HepG2 (cell line): ENCODE measurements around the gene BST1. TPM values are rescaled to one million over a fixed set of nuclear protein-coding genes. Genes with fewer than 3 reads are reported as not detected.

Experiments used
- ATAC-seq: fragments of 200-7000 bp; cut with Tn5 transposase; 3 replicates; pipeline ENCODE4 v1.9.1; 2020; ENCODE audit warnings: mild to moderate bottlenecking, moderate library complexity
- BruUV-seq: library from RNA; stranded (reverse); fragments of 400-500 nt; replicated peaks from 2 replicates; lab custom pipeline; 2021; lab: Mats Ljungman, UMichigan
- CTCF ChIA-PET: fragments of 300-600 bp; formaldehyde crosslinking; extraction: SDS; loops from one replicate; lab custom pipeline; 2021; ENCODE audit warnings: low total read pairs, inconsistent platforms, low intra/inter-chr PET ratio; lab: Yijun Ruan, JAX
- POLR2A ChIA-PET: fragments of 350-600 bp; sonication (Branson Sonifier 250); formaldehyde crosslinking; loops from one replicate; lab custom pipeline; 2020; ENCODE audit warnings: antibody characterized with exemption, inconsistent platforms; lab: Yijun Ruan, JAX
- DNase-seq: peaks from one replicate; pipeline ENCODE4 v3.0.0-alpha.2; 2015; ENCODE audit warnings: low spot score
- FAIRE-seq: peaks from 3 replicates; lab custom pipeline; 2011; peaks lifted over from hg19 to GRCh38; lab: Jason Lieb, UNC
- H2AFZ ChIP-seq: one replicate; pipeline ENCODE4 v1.6.1; 2011; ENCODE audit warnings: low read length, inconsistent platforms
- H3K27ac ChIP-seq: fragments of 300-600 bp; 3 replicates; pipeline ENCODE4 v1.8.0; 2011; ENCODE audit warnings: mixed run types, mild to moderate bottlenecking, mixed read lengths, low read length, inconsistent platforms; ENCODE audit not compliant: insufficient read depth; ENCODE audit errors: extremely low read length
- H3K27me3 ChIP-seq, 2 experiments: fragments of 200-600 bp in 1 of 2; 2 replicates in 1 of 2; 3 replicates in 1 of 2; pipeline versions ENCODE4 v1.6.0 to v1.8.0; 2011; ENCODE audit warnings: low read length in 2 of 2, mild to moderate bottlenecking in 2 of 2, moderate library complexity in 2 of 2, inconsistent platforms in 1 of 2; ENCODE audit not compliant: insufficient read depth in 2 of 2, control insufficient read depth in 1 of 2
- H3K36me3 ChIP-seq, 2 experiments: fragments of 200-600 bp in 1 of 2; replicated peaks in 1 of 2; 2 replicates in 1 of 2; 3 replicates in 1 of 2; pipeline versions ENCODE4 v1.5.1 to v1.8.0; 2011; ENCODE audit warnings: low read length in 2 of 2, inconsistent platforms in 1 of 2; ENCODE audit not compliant: insufficient read depth in 2 of 2, control insufficient read depth in 1 of 2
- H3K4me1 ChIP-seq: 2 replicates; pipeline ENCODE4 v1.5.1; 2012; ENCODE audit warnings: low read length, inconsistent platforms; ENCODE audit not compliant: insufficient read depth
- H3K4me2 ChIP-seq: 2 replicates; pipeline ENCODE4 v1.6.0; 2011; ENCODE audit warnings: low read depth, low read length, inconsistent platforms
- H3K4me3 ChIP-seq, 3 experiments: fragments of 200-600 bp in 1 of 3; sonication (generic), shearing (Covaris generic) in 1 of 3; replicated peaks in 1 of 3; 2 replicates each; pipeline ENCODE4 v1.5.1; 2011 to 2016; ENCODE audit warnings: low read length in 3 of 3, inconsistent platforms in 2 of 3, low read depth in 2 of 3, mild to moderate bottlenecking in 2 of 3, control low read depth in 1 of 3, mixed read lengths in 1 of 3; ENCODE audit not compliant: insufficient read depth in 1 of 3
- H3K79me2 ChIP-seq: one replicate; pipeline ENCODE4 v1.6.1; 2011; ENCODE audit warnings: low read length, inconsistent platforms; ENCODE audit not compliant: insufficient read depth
- H3K9ac ChIP-seq: 2 replicates; pipeline ENCODE4 v1.6.0; 2011; ENCODE audit warnings: mild to moderate bottlenecking, low read depth, low read length, inconsistent platforms; ENCODE audit not compliant: insufficient read depth
- H3K9me3 ChIP-seq: 2 replicates; pipeline ENCODE4 v1.5.1; 2012; ENCODE audit warnings: mild to moderate bottlenecking, low read length
- H4K20me1 ChIP-seq: 2 replicates; pipeline ENCODE4 v1.6.0; 2011; ENCODE audit warnings: inconsistent platforms, mild to moderate bottlenecking, low read length, moderate library complexity; ENCODE audit not compliant: insufficient read depth
- DBP ChIP-seq: sonication (generic); formaldehyde crosslinking; IDR thresholded peaks from 2 replicates; pipeline ENCODE4 v1.4.0; 2020; ENCODE audit warnings: missing genetic modification reagents; ENCODE audit errors: not compliant biosample characterization
- HDAC1 ChIP-seq: sonication (generic); formaldehyde crosslinking; IDR thresholded peaks from 2 replicates; pipeline ENCODE4 v1.5.1; 2020; ENCODE audit warnings: mild to moderate bottlenecking, missing genetic modification reagents
- ISL2 ChIP-seq: sonication (generic); formaldehyde crosslinking; IDR thresholded peaks from 2 replicates; pipeline ENCODE4 v1.5.0; 2020; ENCODE audit warnings: missing genetic modification reagents
- KLF6 ChIP-seq: IDR thresholded peaks from 2 replicates; pipeline ENCODE4 v1.8.0; 2016; ENCODE audit warnings: missing biosample characterization, missing genetic modification reagents
- MED13 ChIP-seq: sonication (generic); formaldehyde crosslinking; IDR thresholded peaks from 2 replicates; pipeline ENCODE4 v1.5.0; 2020; ENCODE audit warnings: missing genetic modification reagents
- NONO ChIP-seq, 2 experiments: fragments of 450-650 bp in 1 of 2; sonication (generic) in 1 of 2; formaldehyde crosslinking in 1 of 2; IDR thresholded peaks in 1 of 2; conservative IDR thresholded peaks in 1 of 2; 2 replicates each; pipeline versions ENCODE4 v1.6.1 to v1.8.0; 2017 to 2022; ENCODE audit warnings: mild to moderate bottlenecking in 1 of 2, missing genetic modification reagents in 1 of 2, moderate library complexity in 1 of 2
- POGZ ChIP-seq: sonication (generic); formaldehyde crosslinking; IDR thresholded peaks from 2 replicates; pipeline ENCODE4 v1.4.0; 2020; ENCODE audit warnings: mild to moderate bottlenecking, missing genetic modification reagents
- RBFOX2 ChIP-seq: fragments of 200-400 bp; formaldehyde crosslinking; IDR thresholded peaks from 2 replicates; pipeline ENCODE4 v1.6.1; 2017; ENCODE audit warnings: low read depth, mild to moderate bottlenecking, low read length
- THYN1 ChIP-seq: sonication (generic); formaldehyde crosslinking; IDR thresholded peaks from 2 replicates; pipeline ENCODE4 v1.8.1; 2023; ENCODE audit warnings: low read depth, mild to moderate bottlenecking, moderate library complexity, missing genetic modification reagents, borderline replicate concordance
- ZNF17 ChIP-seq: sonication (generic); formaldehyde crosslinking; IDR thresholded peaks from 2 replicates; pipeline ENCODE4 v1.5.0; 2020; ENCODE audit warnings: mild to moderate bottlenecking, missing genetic modification reagents
- ZNF224 ChIP-seq: sonication (generic); formaldehyde crosslinking; IDR thresholded peaks from 2 replicates; pipeline ENCODE4 v1.5.0; 2020; ENCODE audit warnings: mild to moderate bottlenecking, missing genetic modification reagents
- ZNF691 ChIP-seq: sonication (generic); formaldehyde crosslinking; IDR thresholded peaks from 2 replicates; pipeline ENCODE4 v1.4.0; 2020; ENCODE audit warnings: missing genetic modification reagents, low read depth, mild to moderate bottlenecking, borderline replicate concordance
- WGBS: methylation state at CpG from one replicate; pipeline ENCODE4 v1.1.6; 2017; ENCODE audit warnings: low lambda C conversion rate; 5-methylcytosine and 5-hydroxymethylcytosine counted together
- in situ Hi-C: cut with HindIII; loops from 2 replicates; pipeline ENCODE4 v1.10.0; 2017; ENCODE audit warnings: low pct_unique_long_range_greater_than_20kb; ENCODE audit not compliant: extremely low pct_ligation_motif_present
- intact Hi-C: fragments of 100-400 bp; cut with micrococcal nuclease; formaldehyde crosslinking; loops from one replicate; pipeline ENCODE4 v1.10.0; 2022; ENCODE audit not compliant: unreplicated experiment
- polyA plus RNA-seq, 8 experiments: library from polyadenylated mRNA; depleted of rRNA in 3 of 8; stranded (reverse) in 7 of 8; unstranded in 1 of 8; fragments of >200 nt; fragmentation: Illumina TruSeq in 4 of 8; extraction: Trizol in 4 of 8; gene quantifications; 2 replicates each; pipeline versions ENCODE4 v1.2.1 to v1.2.3, GENCODE V29; 2011 to 2016; ENCODE audit warnings: low read depth in 4 of 8, missing spikeins in 1 of 8, mixed read lengths in 1 of 8; ENCODE audit not compliant: insufficient read depth in 1 of 8
- total RNA-seq, 5 experiments: library from RNA; depleted of rRNA; stranded (reverse); fragments of >200 nt; fragmentation: Illumina TruSeq; extraction: Trizol; gene quantifications; 2 replicates each; pipeline ENCODE4 v1.2.3, GENCODE V29; 2016; ENCODE audit warnings: low read depth in 1 of 5
- TF ChIP-seq, protein P1 (sequence below): sonication (generic); formaldehyde crosslinking; IDR thresholded peaks from 2 replicates; pipeline ENCODE4 v1.4.0; 2020; ENCODE audit warnings: missing genetic modification reagents, borderline replicate concordance
- TF ChIP-seq, protein P2 (sequence below): sonication (generic); formaldehyde crosslinking; IDR thresholded peaks from 2 replicates; pipeline ENCODE4 v1.5.1; 2020; ENCODE audit warnings: mild to moderate bottlenecking, missing genetic modification reagents, moderate library complexity

Gene BST1
- total and polyA plus RNA-seq, 2 of the 13 experiments (the other 11 are each of a cell fraction or from before 2014, with no cell fraction given) = 0.09 to 0.49 TPM

GRCh38 chr4:15769202-15769601 lies 66.3 kb downstream of the BST1 start:
- Histone ChIP-seq H3K4me3 (no peak overlapping the region), H3K9me3 (no peaks in the 10 kb centered on the region), H3K27ac (no peak overlapping the region), H3K9ac (no peak overlapping the region), H3K27me3 (peaks cover 0 to 7% of the 10 kb centered on the region in 2 experiments; a peak in 2 of 5 replicates), H3K4me1 (0 out of 2 replicates have a peak, but pooled peaks cover 4% of the 10 kb centered on the region), H2AFZ (no peak overlapping the region), H4K20me1 (no peaks in the 10 kb centered on the region), H3K36me3 (no peaks in the 10 kb centered on the region), H3K4me2 (no peak overlapping the region), H3K79me2 (no peaks in the 10 kb centered on the region)
- ChIA-PET POLR2A (no interaction called here), CTCF (no interaction called here)
- in situ Hi-C loops (no loop called here), intact Hi-C loops (no loop called here)
- TF ChIP-seq RBFOX2 = no peak
- TF ChIP-seq NONO (IDR thresholded peaks at IDR 0.05) = no peak
- no peak for TF ChIP-seq NONO (CRISPR knock-in tag; conservative IDR thresholded peaks at IDR 0.05)
- TF ChIP-seq THYN1 (CRISPR knock-in tag) = no peak
- no peak for TF ChIP-seq POGZ (CRISPR knock-in tag)
- no peak for TF ChIP-seq HDAC1
- no peak for TF ChIP-seq ISL2
- no peak for TF ChIP-seq KLF6
- TF ChIP-seq DBP (CRISPR knock-in tag) = no peak
- TF ChIP-seq, protein P1, sequence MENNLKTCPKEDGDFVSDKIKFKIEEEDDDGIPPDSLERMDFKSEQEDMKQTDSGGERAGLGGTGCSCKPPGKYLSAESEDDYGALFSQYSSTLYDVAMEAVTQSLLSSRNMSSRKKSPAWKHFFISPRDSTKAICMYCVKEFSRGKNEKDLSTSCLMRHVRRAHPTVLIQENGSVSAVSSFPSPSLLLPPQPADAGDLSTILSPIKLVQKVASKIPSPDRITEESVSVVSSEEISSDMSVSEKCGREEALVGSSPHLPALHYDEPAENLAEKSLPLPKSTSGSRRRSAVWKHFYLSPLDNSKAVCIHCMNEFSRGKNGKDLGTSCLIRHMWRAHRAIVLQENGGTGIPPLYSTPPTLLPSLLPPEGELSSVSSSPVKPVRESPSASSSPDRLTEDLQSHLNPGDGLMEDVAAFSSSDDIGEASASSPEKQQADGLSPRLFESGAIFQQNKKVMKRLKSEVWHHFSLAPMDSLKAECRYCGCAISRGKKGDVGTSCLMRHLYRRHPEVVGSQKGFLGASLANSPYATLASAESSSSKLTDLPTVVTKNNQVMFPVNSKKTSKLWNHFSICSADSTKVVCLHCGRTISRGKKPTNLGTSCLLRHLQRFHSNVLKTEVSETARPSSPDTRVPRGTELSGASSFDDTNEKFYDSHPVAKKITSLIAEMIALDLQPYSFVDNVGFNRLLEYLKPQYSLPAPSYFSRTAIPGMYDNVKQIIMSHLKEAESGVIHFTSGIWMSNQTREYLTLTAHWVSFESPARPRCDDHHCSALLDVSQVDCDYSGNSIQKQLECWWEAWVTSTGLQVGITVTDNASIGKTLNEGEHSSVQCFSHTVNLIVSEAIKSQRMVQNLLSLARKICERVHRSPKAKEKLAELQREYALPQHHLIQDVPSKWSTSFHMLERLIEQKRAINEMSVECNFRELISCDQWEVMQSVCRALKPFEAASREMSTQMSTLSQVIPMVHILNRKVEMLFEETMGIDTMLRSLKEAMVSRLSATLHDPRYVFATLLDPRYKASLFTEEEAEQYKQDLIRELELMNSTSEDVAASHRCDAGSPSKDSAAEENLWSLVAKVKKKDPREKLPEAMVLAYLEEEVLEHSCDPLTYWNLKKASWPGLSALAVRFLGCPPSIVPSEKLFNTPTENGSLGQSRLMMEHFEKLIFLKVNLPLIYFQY (CRISPR knock-in tag) = no peak
- no peak for TF ChIP-seq MED13 (CRISPR knock-in tag)
- TF ChIP-seq ZNF17 (CRISPR knock-in tag) = no peak
- TF ChIP-seq ZNF691 (CRISPR knock-in tag) = no peak
- no peak for TF ChIP-seq ZNF224 (CRISPR knock-in tag)
- TF ChIP-seq, protein P2, sequence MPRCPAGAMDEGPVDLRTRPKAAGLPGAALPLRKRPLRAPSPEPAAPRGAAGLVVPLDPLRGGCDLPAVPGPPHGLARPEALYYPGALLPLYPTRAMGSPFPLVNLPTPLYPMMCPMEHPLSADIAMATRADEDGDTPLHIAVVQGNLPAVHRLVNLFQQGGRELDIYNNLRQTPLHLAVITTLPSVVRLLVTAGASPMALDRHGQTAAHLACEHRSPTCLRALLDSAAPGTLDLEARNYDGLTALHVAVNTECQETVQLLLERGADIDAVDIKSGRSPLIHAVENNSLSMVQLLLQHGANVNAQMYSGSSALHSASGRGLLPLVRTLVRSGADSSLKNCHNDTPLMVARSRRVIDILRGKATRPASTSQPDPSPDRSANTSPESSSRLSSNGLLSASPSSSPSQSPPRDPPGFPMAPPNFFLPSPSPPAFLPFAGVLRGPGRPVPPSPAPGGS (CRISPR knock-in tag) = no peak
- no peak for ATAC-seq
- BruUV-seq = no TSS peak
- no peak for DNase-seq
- no peak for FAIRE-seq
- WGBS = 8% methylated on average over 2 of the region's 2 CpGs
